MM.1S (cell line): ENCODE measurements around the gene SUN5.

Experiments used
- DNase-seq: peaks from one replicate; pipeline ENCODE4 v3.0.0-alpha.2; 2015
- H2AFZ ChIP-seq: fragments of 300-600 bp; sonication (generic); 2 replicates; pipeline ENCODE4 v1.6.0; 2016; ENCODE audit warnings: antibody characterized with exemption, low read length
- H3F3A ChIP-seq: fragments of 300-600 bp; sonication (generic); 2 replicates; pipeline ENCODE4 v1.6.1; 2016; ENCODE audit warnings: mild to moderate bottlenecking, antibody characterized with exemption, low read length, moderate library complexity, mixed read lengths; ENCODE audit not compliant: insufficient read depth
- H3K27ac ChIP-seq: fragments of 300-600 bp; sonication (generic); 2 replicates; pipeline ENCODE4 v1.5.1; 2016; ENCODE audit warnings: mild to moderate bottlenecking, low read length
- H3K27me3 ChIP-seq: fragments of 300-600 bp; sonication (generic); replicated peaks from 2 replicates; pipeline ENCODE4 v1.6.0; 2016; ENCODE audit warnings: low read length; ENCODE audit not compliant: insufficient read depth
- H3K36me3 ChIP-seq: fragments of 300-600 bp; sonication (generic); replicated peaks from 2 replicates; pipeline ENCODE4 v1.6.1; 2016; ENCODE audit warnings: mild to moderate bottlenecking, low read length, mixed read lengths; ENCODE audit not compliant: insufficient read depth
- H3K4me1 ChIP-seq: fragments of 300-600 bp; sonication (generic); 2 replicates; pipeline ENCODE4 v1.6.1; 2016; ENCODE audit warnings: low read length, mixed read lengths
- H3K4me2 ChIP-seq: fragments of 300-600 bp; sonication (generic); 2 replicates; pipeline ENCODE4 v1.6.0; 2016; ENCODE audit warnings: low read depth, low read length
- H3K4me3 ChIP-seq: fragments of 300-600 bp; sonication (generic); 2 replicates; pipeline ENCODE4 v1.5.1; 2016; ENCODE audit warnings: low read length, mixed read lengths
- H3K79me2 ChIP-seq: fragments of 300-600 bp; sonication (generic); 2 replicates; pipeline ENCODE4 v1.6.1; 2016; ENCODE audit warnings: mixed run types, low read length, mixed read lengths
- H3K9ac ChIP-seq: fragments of 300-600 bp; sonication (generic); 2 replicates; pipeline ENCODE4 v1.6.1; 2016; ENCODE audit warnings: low read length, mixed read lengths
- H3K9me2 ChIP-seq: fragments of 300-600 bp; sonication (generic); replicated peaks from 2 replicates; pipeline ENCODE4 v1.6.1; 2016; ENCODE audit warnings: mild to moderate bottlenecking, low read length, mixed read lengths; ENCODE audit not compliant: insufficient read depth
- H3K9me3 ChIP-seq: fragments of 300-600 bp; sonication (generic); replicated peaks from 2 replicates; pipeline ENCODE4 v1.6.1; 2016; ENCODE audit warnings: mild to moderate bottlenecking, low read length, mixed read lengths; ENCODE audit not compliant: insufficient read depth
- H4K20me1 ChIP-seq: fragments of 300-600 bp; sonication (generic); 2 replicates; pipeline ENCODE4 v1.6.1; 2016; ENCODE audit warnings: mild to moderate bottlenecking, low read length, moderate library complexity, mixed read lengths; ENCODE audit not compliant: insufficient read depth
- CTCF ChIP-seq: fragments of 300-600 bp; sonication (generic); IDR thresholded peaks from 2 replicates; pipeline ENCODE4 v1.5.1; 2016; ENCODE audit warnings: antibody characterized with exemption, low read length, mixed read lengths
- EZH2 ChIP-seq: fragments of 300-600 bp; sonication (generic); optimal IDR thresholded peaks from 2 replicates; pipeline ENCODE3; 2017; ENCODE audit warnings: low read depth, mild to moderate bottlenecking, antibody characterized with exemption, low read length, mixed read lengths
- EZH2phosphoT487 ChIP-seq: fragments of 300-600 bp; sonication (generic); IDR thresholded peaks from 2 replicates; pipeline ENCODE4 v1.6.1; 2018; ENCODE audit warnings: antibody characterized with exemption, low read length

SUN5 gene

GRCh38 chr20:33034901-33035492 lies 30.8 kb upstream of the SUN5 start:
- Histone ChIP-seq H4K20me1 (no peaks in the 10 kb centered on the region), H3K9ac (no peak overlapping the region), H2AFZ (no peak overlapping the region), H3F3A (no peaks in the 10 kb centered on the region), H3K27me3 (peaks cover 51% of the 10 kb centered on the region), H3K9me3 (no peaks in the 10 kb centered on the region), H3K4me1 (no peaks in the 10 kb centered on the region), H3K9me2 (no peaks in the 10 kb centered on the region), H3K36me3 (no peaks in the 10 kb centered on the region), H3K4me2 (no peak overlapping the region), H3K27ac (no peak overlapping the region), H3K4me3 (no peak overlapping the region), H3K79me2 (no peaks in the 10 kb centered on the region)
- no peak for TF ChIP-seq CTCF
- TF ChIP-seq EZH2, result no peak
- no peak for TF ChIP-seq EZH2phosphoT487
- no peak for DNase-seq

GRCh38 chr20:33034115-33034514 lies 29.9 kb upstream of the SUN5 start:
- H3K9me3 ChIP-seq, result no peaks in the 10 kb centered on the region
- no peaks in the 10 kb centered on the region for H3K4me1 ChIP-seq
- no peak for DNase-seq
- no peaks in the 10 kb centered on the region for H3K9me2 ChIP-seq
- no peak overlapping the region for H2AFZ ChIP-seq
- no peaks in the 10 kb centered on the region for H3K79me2 ChIP-seq
- H3K4me3 ChIP-seq, result no peak overlapping the region
- H4K20me1 ChIP-seq, result no peaks in the 10 kb centered on the region
- TF ChIP-seq EZH2, result no peak
- no peak for TF ChIP-seq EZH2phosphoT487
- TF ChIP-seq CTCF, result no peak
- H3F3A ChIP-seq, result no peaks in the 10 kb centered on the region
- no peak overlapping the region for H3K9ac ChIP-seq
- H3K4me2 ChIP-seq, result no peak overlapping the region
- H3K27ac ChIP-seq, result no peak overlapping the region
- no peaks in the 10 kb centered on the region for H3K36me3 ChIP-seq
- peaks cover 53% of the 10 kb centered on the region for H3K27me3 ChIP-seq

DNA sequence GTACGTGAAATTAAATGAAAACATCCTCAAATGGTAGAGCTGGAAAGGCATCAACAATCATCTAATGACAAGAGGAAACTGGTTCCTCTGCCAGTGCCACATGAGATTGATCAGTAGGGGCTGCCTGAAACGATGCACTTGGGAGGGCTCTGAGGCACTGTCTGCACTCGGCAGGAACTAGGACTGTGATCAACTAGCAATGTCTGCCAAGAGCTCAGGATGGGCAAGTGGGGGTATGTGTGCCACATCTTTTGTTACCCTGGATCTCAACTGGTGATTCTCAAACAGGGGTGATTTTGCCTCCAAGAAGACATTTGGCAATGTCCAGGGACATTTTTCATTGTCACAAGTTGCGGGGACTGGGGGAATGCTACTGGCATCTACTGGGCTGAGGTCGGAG lies 29.1 kb upstream of the SUN5 start:
- no peak overlapping the region for H3K4me3 ChIP-seq
- no peak overlapping the region for H2AFZ ChIP-seq
- no peaks in the 10 kb centered on the region for H3F3A ChIP-seq
- TF ChIP-seq EZH2phosphoT487, result no peak
- H3K4me1 ChIP-seq, result no peaks in the 10 kb centered on the region
- H3K79me2 ChIP-seq, result no peaks in the 10 kb centered on the region
- H3K36me3 ChIP-seq, result no peaks in the 10 kb centered on the region
- no peak overlapping the region for H3K27ac ChIP-seq
- no peak overlapping the region for H3K9ac ChIP-seq
- peaks cover 51% of the 10 kb centered on the region for H3K27me3 ChIP-seq
- DNase-seq, result no peak
- H3K4me2 ChIP-seq, result no peak overlapping the region
- no peaks in the 10 kb centered on the region for H3K9me3 ChIP-seq
- no peaks in the 10 kb centered on the region for H3K9me2 ChIP-seq
- no peaks in the 10 kb centered on the region for H4K20me1 ChIP-seq

DNA sequence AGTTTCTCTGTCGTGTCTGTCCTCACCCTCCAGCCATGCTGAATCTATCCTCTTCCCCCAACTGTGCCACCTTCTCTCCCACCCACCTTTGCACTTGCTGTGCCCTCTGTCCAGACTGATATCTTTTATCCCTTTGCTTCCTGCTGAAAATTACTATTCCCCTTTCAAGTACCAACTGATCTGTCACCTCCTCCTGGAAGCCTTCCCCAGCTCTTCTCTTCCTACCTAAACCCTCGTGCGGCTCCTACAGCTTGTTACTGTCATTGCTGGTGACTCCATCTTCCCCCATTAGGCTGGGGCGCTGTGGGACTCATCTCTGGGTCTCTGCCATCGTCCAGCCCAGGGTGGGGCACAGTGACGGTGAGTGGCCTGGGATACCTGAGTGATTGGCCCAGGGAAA lies 28.3 kb upstream of the SUN5 start:
- no peak overlapping the region for H3K4me3 ChIP-seq
- no peak overlapping the region for H2AFZ ChIP-seq
- H3K9ac ChIP-seq, result no peak overlapping the region
- H3K27ac ChIP-seq, result no peak overlapping the region
- no peaks in the 10 kb centered on the region for H3F3A ChIP-seq
- peaks cover 43% of the 10 kb centered on the region for H3K27me3 ChIP-seq
- no peaks in the 10 kb centered on the region for H3K79me2 ChIP-seq
- H3K9me2 ChIP-seq, result no peaks in the 10 kb centered on the region
- H3K36me3 ChIP-seq, result no peaks in the 10 kb centered on the region
- no peaks in the 10 kb centered on the region for H3K9me3 ChIP-seq
- no peak overlapping the region for H3K4me2 ChIP-seq
- H4K20me1 ChIP-seq, result no peaks in the 10 kb centered on the region
- DNase-seq, result no peak
- TF ChIP-seq CTCF (no peak), EZH2phosphoT487 (no peak), EZH2 (no peak)
- no peaks in the 10 kb centered on the region for H3K4me1 ChIP-seq
